ENCODE data around the gene IRF4. TPM values are rescaled to one million over a fixed set of nuclear protein-coding genes. Genes with fewer than 3 reads are reported as not detected.

IRF4 gene
- 0.54 TPM for total RNA-seq
- long read RNA-seq: 0 reads

GRCh38 chr6:391559-392440, at the start of gene IRF4:
IRF4 (plus strand) TSS chr6:391752; CDS start chr6:393153, 1,401 bp downstream.
- DNase-seq (no peak), ATAC-seq (ENCODE audit: poor library complexity) (peak; percentile 43)
- intact Hi-C loops (cut with DNase I): no loop called here

- intact Hi-C loops (cut with DNase I): no loop called here
- no peak for ATAC-seq (ENCODE audit: poor library complexity)
Measured at GRCh38 chr6:341914-342831, 49.4 kb upstream of the IRF4 start.

GRCh38 chr6:342832-343179, 48.7 kb upstream of the IRF4 start:
- ATAC-seq (ENCODE audit: poor library complexity): no peak
- no peak for DNase-seq
- intact Hi-C loops (cut with DNase I): no loop called here

More at GRCh38 chr6:341914-342831, 49.4 kb upstream of the IRF4 start:
- DNase-seq: no peak

- intact Hi-C loops (cut with DNase I): no loop called here
- ATAC-seq (ENCODE audit: poor library complexity) (peak; percentile 10), DNase-seq (no peak)
Measured at GRCh38 chr6:343226-343935, 48.2 kb upstream of the IRF4 start.

- intact Hi-C loops (cut with DNase I): no loop called here
- DNase-seq (peak; percentile 75), ATAC-seq (ENCODE audit: poor library complexity) (peak; percentile 71)
Measured at GRCh38 chr6:343960-344815, 47.4 kb upstream of the IRF4 start.

GRCh38 chr6:344816-345340, 46.7 kb upstream of the IRF4 start:
- no peak for ATAC-seq (ENCODE audit: poor library complexity)
- no peak for DNase-seq
- intact Hi-C loops (cut with DNase I): no loop called here

GRCh38 chr6:345747-346385, 45.7 kb upstream of the IRF4 start:
- DNase-seq (no peak), ATAC-seq (ENCODE audit: poor library complexity) (no peak)

GRCh38 chr6:346386-347030, 45.0 kb upstream of the IRF4 start:
- intact Hi-C loops (cut with DNase I): no loop called here
- no peak for DNase-seq

More at GRCh38 chr6:345747-346385, 45.7 kb upstream of the IRF4 start:
- intact Hi-C loops (cut with DNase I): no loop called here

GRCh38 chr6:347232-347631, 44.3 kb upstream of the IRF4 start:
- no peak for DNase-seq
- intact Hi-C loops (cut with DNase I): no loop called here
- ATAC-seq (ENCODE audit: poor library complexity): no peak

More at GRCh38 chr6:346386-347030, 45.0 kb upstream of the IRF4 start:
- ATAC-seq (ENCODE audit: poor library complexity): no peak

- intact Hi-C loops (cut with DNase I): no loop called here
- no peak for ATAC-seq (ENCODE audit: poor library complexity)
Measured at GRCh38 chr6:347951-348859, 43.3 kb upstream of the IRF4 start.

GRCh38 chr6:348860-349396, 42.6 kb upstream of the IRF4 start:
- no peak for ATAC-seq (ENCODE audit: poor library complexity)
- peak; percentile 46 for DNase-seq
- intact Hi-C loops (cut with DNase I): no loop called here

More at GRCh38 chr6:347951-348859, 43.3 kb upstream of the IRF4 start:
- no peak for DNase-seq

GRCh38 chr6:349491-349921, 42.0 kb upstream of the IRF4 start:
- ATAC-seq (ENCODE audit: poor library complexity) (no peak), DNase-seq (no peak)
- intact Hi-C loops (cut with DNase I): no loop called here

- intact Hi-C loops (cut with DNase I): no loop called here
- ATAC-seq (ENCODE audit: poor library complexity) (no peak), DNase-seq (no peak)
Measured at GRCh38 chr6:350371-350770, 41.2 kb upstream of the IRF4 start.

- ATAC-seq (ENCODE audit: poor library complexity) (no peak), DNase-seq (no peak)
- intact Hi-C loops (cut with DNase I): no loop called here
Measured at GRCh38 chr6:351011-351866, 40.3 kb upstream of the IRF4 start.

GRCh38 chr6:351867-352289, 39.7 kb upstream of the IRF4 start:
- DNase-seq (peak; percentile 45), ATAC-seq (ENCODE audit: poor library complexity) (no peak)
- intact Hi-C loops (cut with DNase I): no loop called here

All from Right ventricle myocardium superior (tissue), 1 donor.